COLO668 (cell line): ENCODE results near the gene NRGN.
"Not testable (repeated sequence)": the region's sequence is repeated elsewhere in the genome, so short reads cannot be mapped to it uniquely, and the experiment has no call there.

Experiments used
- DNase-seq: peaks from one replicate; lab custom pipeline; 2025; ENCODE audit not compliant: unreplicated experiment; lab: John Stamatoyannopoulos, UW

Gene NRGN

DNA sequence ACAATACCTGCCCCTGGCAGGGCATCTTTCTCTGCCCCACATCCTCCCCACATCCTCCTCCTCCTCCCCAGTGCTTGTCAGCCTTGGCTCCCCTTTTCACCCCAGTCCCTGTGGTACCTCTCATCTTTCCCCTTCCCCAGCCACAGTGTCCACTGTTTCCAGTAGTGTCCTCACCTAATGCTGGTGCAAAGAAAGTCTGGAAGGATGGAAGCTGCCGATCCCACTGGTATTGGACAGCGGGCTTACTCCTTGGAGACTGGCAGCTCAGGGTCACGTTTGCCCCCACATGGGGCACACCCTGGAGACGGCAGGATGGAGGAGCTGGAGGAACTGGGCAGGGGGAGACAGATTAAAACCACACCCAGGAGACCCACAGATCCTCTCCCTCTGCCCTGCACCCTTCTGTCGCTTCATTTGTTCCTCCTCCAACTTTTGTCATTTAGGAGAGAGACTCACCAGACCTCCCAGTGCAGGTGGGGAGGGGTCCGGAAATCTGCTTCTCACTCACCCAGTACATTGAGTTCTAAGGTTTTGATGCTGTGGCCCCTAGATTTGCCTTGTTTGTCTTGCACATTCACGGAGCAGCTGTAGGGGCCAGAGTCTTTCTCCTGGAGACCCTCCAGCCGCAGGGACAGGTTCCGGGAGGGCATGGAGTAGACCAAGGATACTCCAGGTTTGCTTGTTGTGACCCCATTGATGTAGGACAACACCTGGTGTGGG, 16.5 kb downstream of the NRGN start:
- no peak for DNase-seq

- DNase-seq, result no peak
These were observed 17.0 kb downstream of the NRGN start for GRCh38 chr11:124756753-124757227.

DNA sequence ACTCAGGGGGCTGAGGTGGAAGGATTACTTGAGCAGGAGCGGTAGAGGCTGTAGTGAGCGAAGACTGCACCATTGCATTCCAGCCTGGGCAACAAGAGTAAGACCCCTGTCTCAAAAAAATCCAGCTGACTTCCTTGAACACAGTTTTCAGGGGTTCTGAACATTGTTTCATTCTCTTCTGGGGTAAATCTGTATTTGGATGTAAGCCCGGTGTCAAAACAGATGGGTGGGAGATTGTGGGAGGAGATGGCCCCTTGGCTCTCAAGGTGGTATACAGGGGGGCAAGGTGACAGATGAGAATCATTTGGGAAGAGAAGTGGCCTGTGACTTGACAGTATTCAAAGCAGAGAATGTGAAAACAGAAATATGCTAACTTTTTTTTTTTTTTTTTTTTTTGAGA, 17.6 kb downstream of the NRGN start:
- no peak for DNase-seq

DNA sequence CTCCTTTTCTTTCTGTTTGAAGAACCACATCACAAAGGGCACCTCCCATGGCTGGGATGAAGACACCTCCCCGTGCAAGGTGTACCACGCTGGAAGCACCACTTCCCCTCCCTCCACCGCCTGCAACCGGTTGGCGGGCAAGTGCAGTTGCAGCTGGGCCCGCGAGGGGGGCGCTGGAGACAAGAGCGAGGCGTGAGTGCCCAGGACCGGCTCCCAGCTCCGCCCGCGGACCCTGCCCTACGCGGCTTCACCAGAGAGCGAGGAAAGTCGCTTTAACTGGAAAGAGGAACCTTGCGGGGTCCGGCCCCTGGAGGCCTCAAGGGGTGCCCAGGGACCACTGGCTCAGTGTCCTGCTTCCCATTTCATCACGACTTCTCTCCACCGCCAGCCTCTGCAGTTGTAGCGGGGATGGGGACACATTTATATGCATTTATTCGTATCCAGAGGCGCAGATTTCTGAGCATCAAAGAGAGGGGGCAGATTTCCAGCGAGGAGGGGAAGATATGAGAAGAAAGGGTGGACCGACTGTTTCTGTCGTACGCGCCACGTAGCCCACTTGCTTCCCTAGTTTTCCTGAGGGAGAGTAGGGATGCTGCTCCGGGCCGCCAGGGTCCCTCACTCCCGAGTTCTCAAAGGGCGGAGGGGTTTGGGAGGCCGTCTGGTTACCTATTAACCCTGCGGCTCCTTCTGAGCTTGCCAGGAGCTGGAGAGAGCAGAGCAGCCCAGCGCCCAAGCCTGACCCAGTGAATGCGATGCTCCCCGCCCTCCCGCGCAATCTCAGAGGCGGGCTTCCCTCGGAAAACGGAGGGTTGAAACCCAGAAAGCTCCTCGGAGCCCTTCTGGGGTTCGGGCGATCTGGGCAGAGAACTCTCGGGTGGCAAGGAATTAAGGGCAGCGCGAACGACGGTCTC, 18.9 kb downstream of the NRGN start:
- peak; percentile 89 for DNase-seq

- no peak for DNase-seq
These were observed 19.8 kb downstream of the NRGN start for GRCh38 chr11:124759266-124760204.

- no peak for DNase-seq
These were observed 20.5 kb downstream of the NRGN start for GRCh38 chr11:124760205-124760652.

DNA sequence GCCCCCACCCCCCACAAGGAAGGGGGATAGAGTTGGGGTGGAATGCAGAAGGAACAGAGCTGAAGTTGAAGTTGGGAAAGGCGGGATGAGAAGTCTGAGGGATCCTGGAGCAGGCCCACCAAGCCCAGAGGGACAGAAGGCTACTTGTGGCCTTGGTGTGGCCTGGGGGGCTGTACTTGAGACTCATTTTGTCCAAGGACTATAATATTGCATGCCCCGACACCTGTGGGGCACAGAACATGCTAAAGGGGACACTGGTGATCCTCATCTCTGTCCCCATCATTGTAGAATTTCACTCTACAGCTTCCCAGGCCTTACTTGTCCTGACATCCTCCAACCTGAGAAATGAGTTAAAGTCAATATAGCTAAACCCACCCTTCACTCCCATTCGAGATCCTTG, 21.1 kb downstream of the NRGN start:
- DNase-seq, result no peak

DNA sequence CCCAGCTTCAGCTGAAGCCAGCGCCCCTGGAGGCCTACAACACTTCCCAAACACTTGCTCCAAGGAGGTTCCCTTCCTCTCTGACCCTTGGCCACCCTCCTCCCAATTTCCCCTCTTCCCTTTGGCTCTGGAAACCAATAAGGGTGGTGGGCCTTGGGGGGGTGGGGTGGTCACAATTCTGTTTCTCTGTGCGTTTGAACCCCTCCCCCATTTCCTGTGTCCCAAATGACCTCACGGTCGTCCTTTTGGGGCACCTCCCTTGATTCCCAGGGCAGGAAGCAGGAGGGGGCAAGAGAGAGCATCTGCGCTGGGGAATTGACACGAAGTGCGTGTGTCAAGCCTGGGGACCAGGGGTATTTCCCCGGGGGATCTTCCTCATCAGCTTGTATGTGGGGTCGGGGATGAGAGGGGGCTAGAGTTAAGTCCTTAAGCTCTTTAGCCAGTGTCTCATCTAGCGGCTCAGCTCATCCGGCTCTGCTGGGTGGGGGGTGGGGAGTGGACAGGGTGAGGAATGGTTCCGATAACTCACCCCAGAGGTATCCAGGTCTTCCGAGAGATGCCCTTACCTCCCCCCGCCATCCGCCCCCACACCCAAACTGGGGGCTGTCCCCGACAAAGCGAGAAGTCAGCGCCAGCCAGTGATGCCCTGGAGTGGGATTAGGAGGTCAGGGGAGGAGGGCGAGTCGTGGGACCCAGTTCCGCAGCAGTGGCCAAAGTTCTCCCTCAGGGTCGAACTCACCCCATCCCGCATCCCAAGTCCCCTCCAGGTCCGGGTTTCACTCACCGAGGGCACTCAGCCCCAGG, 21.8 kb downstream of the NRGN start:
- no peak for DNase-seq

DNA sequence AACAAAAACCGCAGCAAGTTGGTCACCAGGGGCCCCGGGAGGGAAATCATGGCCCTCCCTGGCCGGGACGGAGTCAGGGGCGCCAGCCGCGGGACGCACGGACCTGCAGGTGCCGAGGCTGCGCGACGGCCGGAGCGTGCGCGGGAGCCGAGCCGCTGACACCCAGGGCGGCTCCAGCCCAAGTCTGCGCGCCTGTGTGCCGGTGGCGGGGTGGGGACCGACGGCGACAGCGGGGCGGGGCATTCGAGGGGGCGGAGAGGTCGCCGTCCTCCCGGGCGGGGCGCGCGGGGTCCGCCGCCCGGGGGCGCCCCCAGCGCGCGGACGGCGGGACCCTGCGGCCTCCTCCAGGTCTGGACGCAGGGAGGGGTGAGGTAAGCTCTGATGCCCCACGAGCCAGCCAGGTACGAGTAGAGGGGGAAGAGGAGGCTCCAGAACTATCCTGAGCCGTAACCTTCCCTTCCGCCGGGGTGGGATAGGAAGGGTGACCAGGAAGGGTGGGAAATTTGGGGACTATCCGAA, 22.4 kb downstream of the NRGN start, which contains the start of gene ESAM:
TSS of gene ESAM (minus strand) at position 186 of the 519 bp plus-strand sequence. CDS start at position 50, 136 bp downstream.
- peak; percentile 62 for DNase-seq

DNA sequence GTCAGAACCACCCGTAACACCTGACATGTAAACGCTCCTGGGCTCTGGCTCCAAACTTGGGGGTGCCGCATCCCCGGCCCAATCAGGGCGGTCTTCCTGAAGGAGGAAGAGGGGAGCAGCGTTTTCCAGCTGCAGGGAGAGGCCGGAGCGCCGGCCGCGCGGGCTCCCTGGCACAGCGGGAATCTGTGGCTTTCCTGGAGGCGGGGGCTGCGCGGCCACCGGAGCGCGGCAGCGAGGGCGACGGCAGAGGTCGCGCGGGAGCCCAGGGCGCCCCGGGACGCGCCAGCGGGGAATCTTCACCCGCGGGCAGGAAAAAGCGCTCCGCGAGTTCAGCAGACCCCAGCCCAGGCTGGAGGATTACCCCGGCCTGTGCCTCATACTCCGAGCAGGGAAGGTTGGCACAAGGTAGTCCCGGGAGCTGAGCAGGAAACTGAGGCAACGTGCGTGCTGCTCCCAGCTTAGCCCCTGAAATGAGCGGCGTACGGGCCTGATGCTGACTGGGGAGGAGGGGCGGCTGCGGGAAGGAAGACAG, 22.9 kb downstream of the NRGN start:
- peak; percentile 44 for DNase-seq

GRCh38 chr11:124763156-124763947, 23.6 kb downstream of the NRGN start:
- peak; percentile 77 for DNase-seq

GRCh38 chr11:124766156-124766555, 26.4 kb downstream of the NRGN start:
- no peak for DNase-seq

- DNase-seq, result no peak
These were observed 29.2 kb downstream of the NRGN start for GRCh38 chr11:124768914-124769313.

DNA sequence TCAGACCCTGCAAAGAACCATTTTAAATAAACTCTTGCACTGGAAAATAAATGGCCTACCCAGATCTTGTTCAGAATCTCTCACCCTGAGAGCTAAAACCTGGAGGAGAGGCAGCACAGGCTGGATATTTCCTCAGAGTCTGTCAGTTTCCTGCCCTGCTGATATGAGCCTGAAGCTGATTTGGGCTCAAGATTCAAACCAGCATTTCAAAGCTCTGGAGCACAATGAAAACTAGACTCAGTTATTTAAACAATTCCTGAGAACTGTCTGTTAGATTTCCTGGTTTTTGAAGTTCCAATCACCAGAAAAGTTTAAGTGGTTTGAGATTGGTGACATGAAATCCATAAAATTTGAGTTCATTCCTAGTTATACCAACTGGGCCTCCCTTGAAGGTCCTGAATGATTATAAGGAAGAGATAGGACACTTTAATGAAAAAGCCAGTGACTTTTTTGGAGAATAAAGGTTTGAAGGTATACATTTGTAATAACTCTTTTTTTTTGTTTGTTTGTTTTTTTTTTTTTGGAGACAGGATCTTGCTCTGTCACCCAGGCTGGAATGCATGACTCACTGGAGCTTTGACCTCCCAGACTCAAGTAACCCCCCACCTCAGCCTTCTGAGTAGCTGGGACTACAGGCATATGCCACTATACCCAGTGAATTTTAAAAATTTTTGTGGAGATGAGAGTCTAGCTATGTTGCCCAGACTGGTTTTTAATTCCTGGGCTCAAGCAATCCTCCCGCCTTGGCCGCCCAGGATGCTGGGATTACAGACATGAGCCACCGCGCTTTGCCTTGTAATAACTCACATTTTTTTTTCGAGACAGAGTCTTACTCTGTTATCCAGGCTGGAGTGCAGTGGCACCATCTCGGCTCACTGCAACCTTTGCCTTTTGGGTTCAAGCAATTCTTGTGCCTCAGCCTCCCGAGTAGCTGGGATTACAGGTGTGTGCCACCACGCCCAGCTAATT, 30.3 kb downstream of the NRGN start:
- no peak for DNase-seq

DNA sequence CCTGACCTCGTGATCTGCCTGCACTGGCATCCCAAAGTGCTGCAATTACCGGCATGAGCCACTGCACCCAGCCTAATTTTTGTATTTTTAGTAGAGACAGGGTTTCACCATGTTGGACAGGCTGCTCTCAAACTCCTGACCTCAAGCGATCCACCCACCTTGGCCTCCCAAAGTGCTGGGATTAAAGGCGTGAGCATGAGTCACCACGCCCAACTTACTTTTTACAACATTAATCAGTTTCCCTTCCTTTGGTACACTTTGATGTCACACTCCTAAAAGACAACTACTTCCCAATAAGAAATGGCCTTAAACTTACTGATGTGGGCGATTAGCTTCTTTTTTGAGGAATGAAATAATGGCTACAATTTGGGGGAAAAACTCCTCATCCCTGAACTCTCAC, 31.2 kb downstream of the NRGN start:
- DNase-seq, result not testable (repeated sequence)

- DNase-seq, result no peak
These were observed 37.3 kb downstream of the NRGN start for GRCh38 chr11:124776865-124777645.

GRCh38 chr11:124778281-124778680, 38.5 kb downstream of the NRGN start:
- no peak for DNase-seq
